A172 (cell line): ENCODE data around the gene ECI1. TPM values are rescaled to one million over a fixed set of nuclear protein-coding genes. Genes with fewer than 3 reads are reported as not detected.
"Not testable (repeated sequence)": the region's sequence is repeated elsewhere in the genome, so short reads cannot be mapped to it uniquely, and the experiment has no call there.

ENCODE experiments used
- DNase-seq: peaks from one replicate; pipeline ENCODE4 v3.0.0-alpha.2; 2015; ENCODE audit warnings: low spot score
- total RNA-seq: library from RNA; depleted of rRNA; stranded (reverse); fragments of >200 nt; shearing (Covaris generic); gene quantifications from 2 replicates; pipeline ENCODE4 v1.2.3, GENCODE V29; 2014

Gene ECI1
- total RNA-seq, 1 experiment from 2014 or later: 50.6 TPM

- DNase-seq: no peak
Measured at GRCh38 chr16:2210386-2211365, 40.7 kb downstream of the ECI1 start, which contains the start of gene BRICD5. Gene BRICD5, minus strand, starts transcription at chr16:2210863. Its CDS starts 30 bp downstream, at chr16:2210833.

DNA sequence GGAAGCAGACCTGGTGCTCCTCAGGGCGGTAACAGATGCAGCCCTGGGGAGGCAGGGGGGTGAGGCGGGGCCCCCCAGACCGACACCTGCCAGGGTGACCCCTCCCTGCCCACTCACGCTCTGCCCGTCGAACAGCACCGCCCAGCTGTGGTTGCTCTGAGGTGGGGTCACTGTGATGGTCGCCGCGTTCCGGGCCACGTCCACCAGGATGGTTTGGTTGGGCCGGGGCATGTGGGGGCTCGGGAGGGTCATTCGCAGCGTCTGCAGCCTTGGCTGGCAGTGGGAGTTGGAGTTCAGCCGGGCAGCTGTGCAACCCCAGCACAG is 41.4 kb downstream of the ECI1 start:
- no peak for DNase-seq

GRCh38 chr16:2209258-2210008 is 42.0 kb downstream of the ECI1 start:
- DNase-seq: no peak

DNA sequence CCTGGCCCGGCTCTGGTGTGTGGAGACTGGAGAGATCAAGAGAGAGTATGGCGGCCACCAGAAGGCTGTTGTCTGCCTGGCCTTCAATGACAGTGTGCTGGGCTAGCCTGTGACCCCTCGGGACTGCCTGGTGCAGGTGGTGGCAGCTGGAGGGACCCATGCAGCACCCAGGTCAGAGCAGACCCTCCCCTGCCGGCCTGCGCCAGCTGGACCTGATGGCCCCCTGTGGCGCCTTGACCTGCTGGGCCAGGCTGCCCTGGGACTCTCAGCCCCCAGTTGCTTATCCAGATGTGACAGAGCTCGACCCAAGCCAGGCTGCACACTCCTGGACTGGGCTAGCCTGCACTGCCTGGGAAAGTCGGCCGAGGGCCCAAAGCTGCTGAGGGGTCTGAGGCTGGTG is 42.6 kb downstream of the ECI1 start:
- no peak for DNase-seq

- no peak for DNase-seq
Measured at GRCh38 chr16:2208308-2208707, 43.1 kb downstream of the ECI1 start.

- DNase-seq: no peak
Measured at GRCh38 chr16:2207872-2208271, 43.5 kb downstream of the ECI1 start.

GRCh38 chr16:2206780-2207433 is 44.5 kb downstream of the ECI1 start:
- no peak for DNase-seq

GRCh38 chr16:2206420-2206779 is 45.0 kb downstream of the ECI1 start:
- DNase-seq: no peak

DNA sequence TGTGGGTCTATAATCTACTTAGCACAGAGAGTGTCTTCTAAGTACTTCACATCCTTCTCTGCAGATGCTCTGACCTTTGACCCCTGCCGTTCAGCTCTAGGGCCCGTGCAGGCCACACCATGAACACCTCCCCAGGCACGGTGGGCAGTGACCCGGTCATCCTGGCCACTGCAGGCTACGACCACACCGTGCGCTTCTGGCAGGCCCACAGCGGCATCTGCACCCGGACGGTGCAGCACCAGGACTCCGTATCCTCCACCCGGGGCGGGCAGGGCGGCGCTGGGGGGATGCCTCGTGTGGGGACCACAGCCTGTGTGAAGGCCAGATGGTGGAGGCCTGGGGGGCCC is 45.4 kb downstream of the ECI1 start:
- DNase-seq: no peak

DNA sequence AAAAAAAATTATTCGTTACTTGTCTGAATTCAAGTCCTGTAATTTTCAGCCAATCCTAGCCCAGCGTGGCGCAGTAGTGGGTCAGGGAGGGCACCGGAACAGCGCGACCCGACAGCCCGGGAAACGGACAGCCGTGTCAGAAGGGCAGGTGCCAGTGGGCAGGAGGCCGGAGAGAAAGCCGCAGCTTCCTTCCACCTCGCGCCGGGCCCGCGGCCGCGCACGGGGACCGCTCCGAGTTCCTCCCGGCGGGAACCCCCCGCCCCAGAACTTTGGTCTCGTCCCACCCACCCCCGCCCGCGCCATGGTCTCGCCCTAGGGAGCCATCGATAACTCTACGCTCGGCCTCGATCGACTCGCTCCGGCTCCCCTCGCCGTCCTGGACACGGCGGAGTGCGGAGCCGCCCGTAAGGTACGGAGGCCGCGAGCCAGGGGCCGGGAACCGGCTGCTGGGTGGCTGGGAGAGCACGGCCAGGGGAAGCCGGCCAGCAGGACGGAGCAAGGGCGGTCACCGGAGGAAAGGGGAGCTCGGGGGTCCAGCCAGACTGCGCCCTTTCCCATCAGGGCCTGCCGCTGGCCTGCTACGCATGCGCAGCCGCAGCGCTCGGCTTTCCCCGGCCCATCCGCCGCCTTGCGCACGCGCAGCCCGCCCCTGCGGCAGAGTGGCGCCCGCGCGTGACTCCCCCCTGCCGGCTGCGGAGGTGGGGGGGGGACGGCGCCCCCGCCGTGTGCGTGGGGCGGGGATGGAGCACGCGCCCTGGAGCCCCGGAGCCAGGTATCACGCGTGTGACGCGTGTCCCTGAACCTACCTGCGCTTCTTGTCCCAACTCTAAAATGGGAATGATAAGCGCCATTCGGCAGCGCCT is 46.1 kb downstream of the ECI1 start, which contains the start of gene MLST8:
Gene MLST8 (plus strand): TSS at position 351 of the 863 bp plus-strand sequence. CDS start 632 bp downstream, outside the sequence.
- peak; percentile 75 for DNase-seq

GRCh38 chr16:2204416-2205103 is 46.8 kb downstream of the ECI1 start:
- DNase-seq: no peak

DNA sequence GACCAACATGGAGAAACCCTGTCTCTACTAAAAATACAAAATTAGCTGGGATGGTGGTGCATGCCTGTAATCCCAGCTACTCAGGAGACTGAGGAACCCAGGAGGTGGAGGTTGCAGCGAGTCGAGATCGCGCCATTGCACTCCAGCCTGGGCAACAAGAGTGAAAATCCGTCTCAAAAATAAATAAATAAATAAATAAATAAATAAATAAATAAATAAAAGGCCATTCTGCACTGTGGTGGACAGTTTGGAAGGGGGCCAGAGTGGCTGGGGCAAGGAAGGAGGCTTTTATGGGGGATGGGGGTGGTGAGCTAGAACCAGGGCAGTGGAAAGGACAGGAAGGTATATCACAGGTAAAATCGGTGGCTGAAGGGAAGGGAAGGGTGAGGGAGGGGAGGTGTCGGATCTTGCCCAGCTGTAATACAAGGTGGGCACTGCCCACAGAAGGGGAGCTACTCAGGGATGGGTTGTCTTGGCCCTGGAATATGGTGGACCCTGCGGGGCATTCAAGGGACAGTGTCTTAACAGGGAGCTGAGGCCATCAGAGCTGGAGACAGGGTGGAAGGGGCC is 48.2 kb downstream of the ECI1 start:
- not testable (repeated sequence) for DNase-seq

DNA sequence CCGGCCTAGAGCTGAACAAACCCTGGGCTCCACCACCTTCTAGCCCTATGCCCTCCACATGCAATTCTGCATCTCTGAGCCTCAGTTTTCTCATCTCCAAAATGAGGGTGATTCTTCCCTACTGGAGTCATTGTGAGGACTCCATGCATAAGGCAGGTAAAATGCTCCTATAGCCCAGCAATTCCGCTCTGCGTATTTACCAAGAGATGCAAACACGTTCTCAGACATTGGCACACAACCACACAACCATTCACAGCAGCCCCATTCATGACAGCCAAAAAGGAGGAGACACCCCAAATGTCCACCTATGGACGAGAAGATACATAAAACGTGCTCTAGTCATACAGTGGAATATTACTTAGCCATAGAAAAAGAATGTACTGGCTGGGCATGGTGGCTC is 51.1 kb downstream of the ECI1 start:
- DNase-seq: no peak

DNA sequence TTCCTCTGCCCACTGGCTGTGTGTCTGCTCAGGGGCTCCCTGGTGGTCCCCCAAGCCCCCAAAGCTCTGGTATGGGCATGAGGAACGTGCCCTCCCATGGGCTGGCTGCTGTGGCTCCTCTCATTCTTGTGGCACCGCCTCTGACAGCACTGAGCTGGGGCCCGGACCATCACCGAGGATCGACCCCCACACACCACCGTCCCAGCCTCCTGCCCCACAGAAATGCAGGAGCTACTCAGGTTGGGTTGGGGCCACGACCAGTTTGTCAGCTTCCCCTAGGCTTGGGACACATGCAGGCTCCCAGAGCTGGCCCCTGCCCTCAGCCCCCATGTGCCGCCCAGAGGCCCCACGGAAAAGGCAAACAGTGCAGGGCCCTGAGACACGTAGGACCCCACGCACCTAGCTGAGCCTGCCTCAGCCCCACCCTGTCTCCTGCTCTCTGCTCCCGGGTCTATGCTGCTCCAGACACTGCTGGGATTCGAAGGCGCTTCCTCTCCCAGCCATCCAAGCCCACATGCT is 51.7 kb downstream of the ECI1 start:
- DNase-seq: no peak

DNA sequence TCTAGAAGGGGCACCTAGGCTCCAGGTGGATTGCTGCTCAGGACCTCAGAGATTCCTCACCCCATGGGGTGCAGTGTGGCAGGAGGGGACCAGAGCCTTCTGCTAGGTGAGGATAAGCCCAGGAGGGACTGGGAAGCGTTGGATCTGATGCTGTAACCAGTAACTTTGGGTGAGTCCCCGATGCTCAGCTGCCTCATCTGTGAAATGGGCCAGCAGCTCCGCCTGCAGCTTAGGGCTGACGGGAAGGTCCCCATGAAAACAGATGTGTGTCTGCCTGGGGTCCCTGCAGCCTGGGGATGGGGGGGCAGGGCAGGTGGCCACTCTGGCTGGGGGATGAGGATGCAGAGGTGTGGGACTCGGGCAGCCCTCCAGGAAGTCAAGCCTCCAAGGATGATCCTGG is 52.3 kb downstream of the ECI1 start:
- no peak for DNase-seq

- DNase-seq: no peak
Measured at GRCh38 chr16:2198283-2198682, 53.1 kb downstream of the ECI1 start.

- DNase-seq: no peak
Measured at GRCh38 chr16:2197765-2198164, 53.6 kb downstream of the ECI1 start.

DNA sequence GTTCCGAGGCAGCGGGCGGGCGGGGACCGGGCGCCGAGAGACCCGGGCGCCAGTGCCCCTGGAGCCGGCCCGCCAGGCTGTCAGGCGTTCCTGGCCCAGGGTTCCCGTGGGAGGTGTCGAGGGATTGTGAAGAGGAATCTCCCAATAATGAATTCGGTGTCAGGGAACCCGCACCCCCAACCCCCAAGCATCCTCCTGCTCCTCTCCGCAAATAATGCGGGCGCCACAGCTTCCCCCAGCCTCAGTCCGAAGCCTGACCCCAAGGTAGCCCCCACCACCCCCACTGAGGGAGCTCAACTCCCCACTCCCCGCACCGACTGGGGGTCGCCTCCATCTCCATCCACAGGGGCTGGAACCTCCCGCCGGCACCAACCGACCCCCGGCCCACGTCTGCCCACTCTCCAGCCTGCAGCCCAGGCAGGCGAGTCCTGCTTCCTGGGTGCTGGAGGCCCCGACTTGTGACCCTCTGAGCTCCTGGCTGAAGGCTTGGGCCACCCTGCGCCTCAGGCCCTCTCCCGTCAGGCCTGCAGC is 54.3 kb downstream of the ECI1 start:
- DNase-seq: no peak

DNA sequence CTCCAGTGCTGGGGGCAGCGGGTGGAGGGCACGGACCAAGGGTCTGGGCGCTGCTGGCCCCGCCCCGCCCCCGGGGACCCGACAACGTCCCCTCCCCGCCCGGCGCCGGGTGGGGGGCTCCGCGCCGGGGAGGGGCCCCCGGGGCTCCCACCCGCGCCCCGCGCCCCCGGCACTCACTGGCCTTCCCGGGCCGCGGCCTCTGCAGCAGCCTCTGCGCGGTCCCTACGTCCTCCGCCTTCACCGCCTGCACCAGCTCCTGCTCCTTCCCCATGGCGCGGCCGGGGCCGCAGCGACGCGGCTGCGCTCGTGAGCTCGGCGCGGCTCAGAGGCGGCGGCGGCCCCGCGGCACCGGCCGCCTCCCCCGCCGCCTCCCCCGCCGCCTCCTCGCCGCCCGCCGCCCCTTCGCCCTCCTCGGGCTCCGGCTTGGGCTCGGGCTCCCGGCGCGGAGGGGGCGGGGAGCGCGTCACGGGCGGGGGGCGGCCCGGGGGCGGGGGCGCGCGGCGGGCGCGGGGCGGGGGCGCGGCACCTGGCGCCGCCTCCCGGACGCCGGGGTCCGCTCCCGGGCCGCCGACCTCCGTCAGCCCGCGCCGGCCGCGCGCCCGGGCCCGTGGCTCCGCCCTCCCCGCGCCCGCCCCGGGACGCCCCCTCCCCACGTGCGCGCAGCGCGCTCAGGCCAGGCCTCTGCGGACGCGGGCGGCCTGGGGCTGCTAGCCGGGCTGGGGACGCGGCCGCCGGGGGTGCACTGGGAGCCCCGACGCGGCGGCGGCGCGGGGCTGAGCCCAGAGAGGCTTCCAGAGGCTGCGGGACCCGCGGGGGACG is 55.0 kb downstream of the ECI1 start, which contains the start of gene CASKIN1:
Gene CASKIN1 (minus strand): TSS at position 444 of the 819 bp plus-strand sequence. CDS start 173 bp downstream, at position 271.
- DNase-seq: no peak
